SK-N-SH treated with all-trans-retinoic acid at 6 μM for 48 hours (cell line): ENCODE results near the gene STUM.

ENCODE experiments used
- ARNTL ChIP-seq: fragments of 450-650 bp; formaldehyde crosslinking; IDR thresholded peaks from 2 replicates; pipeline ENCODE4 v1.5.0; 2020; ENCODE audit warnings: low read depth, mild to moderate bottlenecking, moderate library complexity, borderline replicate concordance
- CREB5 ChIP-seq: fragments of 250-450 bp; sonication (Bioruptor Pico); IDR thresholded peaks from 2 replicates; pipeline ENCODE4 v1.5.1; 2020; ENCODE audit warnings: low read depth, mild to moderate bottlenecking, moderate library complexity
- TOX ChIP-seq: fragments of 250-450 bp; sonication (Bioruptor Pico); IDR thresholded peaks from 2 replicates; pipeline ENCODE4 v1.8.0; 2021; ENCODE audit warnings: mild to moderate bottlenecking, moderate library complexity, borderline replicate concordance
- ZC3H10 ChIP-seq: fragments of 250-450 bp; sonication (Bioruptor Pico); IDR thresholded peaks from 2 replicates; pipeline ENCODE4 v1.5.1; 2021; ENCODE audit warnings: mild to moderate bottlenecking, moderate library complexity

DNA sequence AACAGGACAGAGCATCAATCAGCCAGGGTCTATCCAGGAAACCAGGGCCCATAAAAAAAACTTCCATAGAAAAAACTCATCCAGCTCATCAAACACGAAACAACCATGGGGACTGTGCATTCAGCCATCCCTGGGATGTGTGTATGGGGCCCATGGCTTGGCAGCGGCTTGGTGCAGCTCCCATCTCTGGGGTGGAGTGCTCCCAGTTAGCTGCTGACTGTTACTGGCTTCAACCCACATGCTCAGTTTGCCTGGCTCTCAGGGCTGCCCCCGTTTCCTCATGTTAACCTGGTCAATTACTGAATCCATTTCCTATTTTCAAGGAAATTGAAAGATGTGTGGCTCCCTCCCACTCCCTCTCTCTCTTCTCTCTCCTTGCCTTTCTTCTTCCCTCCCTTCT lies 37.3 kb upstream of the STUM start:
- TF ChIP-seq ARNTL (CRISPR knock-in tag) (no peak), CREB5 (CRISPR knock-in tag) (no peak), TOX (CRISPR knock-in tag) (no peak), ZC3H10 (no peak)
